GM19023 (cell line): ENCODE data around the gene MEAF6.
"Not testable (repeated sequence)": the region's sequence is repeated elsewhere in the genome, so short reads cannot be mapped to it uniquely, and the experiment has no call there.

ENCODE experiments used
- ATAC-seq: cut with Tn5 transposase; IDR thresholded peaks from one replicate; pipeline ENCODE4 v1.9.1; 2021; ENCODE audit warnings: mild to moderate bottlenecking, moderate library complexity; ENCODE audit not compliant: unreplicated experiment

Gene MEAF6

GRCh38 chr1:37514350-37515184 lies at the start of gene MEAF6:
Gene MEAF6, minus strand, starts transcription at chr1:37514766. Its CDS starts 20 bp downstream, at chr1:37514746.
- peak; percentile 94 for ATAC-seq

GRCh38 chr1:37562984-37563383 lies 48.4 kb upstream of the MEAF6 start:
- ATAC-seq = no peak

- ATAC-seq = no peak
These were observed 46.9 kb upstream of the MEAF6 start for GRCh38 chr1:37561133-37562132.

GRCh38 chr1:37560401-37561132 lies 46.0 kb upstream of the MEAF6 start:
- no peak for ATAC-seq

- ATAC-seq = not testable (repeated sequence)
These were observed 45.4 kb upstream of the MEAF6 start for GRCh38 chr1:37559957-37560379.

GRCh38 chr1:37559080-37559479 lies 44.5 kb upstream of the MEAF6 start:
- no peak for ATAC-seq

GRCh38 chr1:37558411-37558810 lies 43.8 kb upstream of the MEAF6 start:
- no peak for ATAC-seq

GRCh38 chr1:37557402-37557801 lies 42.8 kb upstream of the MEAF6 start:
- no peak for ATAC-seq

- no peak for ATAC-seq
These were observed 42.2 kb upstream of the MEAF6 start, which contains the start of gene DNALI1 for GRCh38 chr1:37556712-37557196. Gene DNALI1, plus strand, starts transcription at chr1:37556940. Its CDS starts 55 bp downstream, at chr1:37556995.

- ATAC-seq = peak; percentile 84
These were observed 39.6 kb upstream of the MEAF6 start, which contains the start of gene SNIP1 for GRCh38 chr1:37553927-37554808. Gene SNIP1, minus strand, starts transcription at chr1:37554293. Its CDS starts 64 bp downstream, at chr1:37554229.

- ATAC-seq = no peak
These were observed 39.0 kb upstream of the MEAF6 start for GRCh38 chr1:37553598-37553926.

GRCh38 chr1:37549341-37549740 lies 34.8 kb upstream of the MEAF6 start:
- no peak for ATAC-seq

GRCh38 chr1:37545019-37545418 lies 30.5 kb upstream of the MEAF6 start:
- no peak for ATAC-seq

GRCh38 chr1:37544530-37544929 lies 30.0 kb upstream of the MEAF6 start:
- ATAC-seq = no peak

GRCh38 chr1:37540036-37540785 lies 25.6 kb upstream of the MEAF6 start:
- no peak for ATAC-seq

- ATAC-seq = not testable (repeated sequence)
These were observed 24.6 kb upstream of the MEAF6 start for GRCh38 chr1:37539154-37539553.

- no peak for ATAC-seq
These were observed 22.8 kb upstream of the MEAF6 start for GRCh38 chr1:37537378-37537777.

- ATAC-seq = no peak
These were observed 18.9 kb upstream of the MEAF6 start for GRCh38 chr1:37533317-37534093.
